Measurements from ENCODE around the gene PAF1.

DNA sequence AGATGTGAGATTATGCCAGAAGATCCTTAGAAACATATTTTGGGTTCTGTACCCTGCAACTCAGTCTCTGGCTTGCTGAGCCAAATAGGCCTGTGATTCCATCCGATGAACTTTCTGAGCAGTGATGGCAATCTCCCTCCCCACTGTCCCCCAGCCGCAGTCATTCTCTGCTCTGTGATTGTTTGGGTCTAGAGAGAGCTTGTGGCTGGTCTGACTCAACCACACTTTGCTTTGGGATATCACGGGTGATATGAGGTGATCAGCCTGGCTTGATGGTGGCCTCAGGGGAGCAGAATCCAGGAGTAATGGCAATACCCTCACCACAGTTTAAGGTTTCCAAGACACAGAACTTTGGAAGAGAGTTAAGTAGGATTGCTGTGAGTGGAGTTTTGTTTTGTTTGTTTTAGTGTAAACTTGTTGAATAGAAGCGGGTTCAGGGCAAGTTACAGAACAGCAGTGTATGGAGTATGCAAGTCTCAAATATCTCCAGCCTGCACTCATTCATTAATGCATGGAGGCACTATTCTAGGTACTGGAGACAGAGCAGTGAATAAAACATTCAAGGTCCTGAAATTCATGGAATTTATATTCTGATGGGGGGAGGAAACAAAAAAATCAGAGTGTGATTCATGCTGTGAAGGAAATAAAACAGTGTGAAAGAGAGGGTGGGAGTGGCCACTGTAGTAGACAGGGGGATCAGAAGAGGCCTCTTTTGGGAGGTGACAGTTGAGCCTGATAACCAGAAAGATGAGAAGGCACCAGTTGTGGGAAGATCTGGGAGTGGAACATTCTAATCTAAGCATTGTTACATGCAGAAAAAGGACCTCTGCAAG lies 43.4 kb downstream of the PAF1 start:
- TF ChIP-seq CTCF (conservative IDR thresholded peaks at IDR 0.05; ENCODE audit: low read length) = no peak
- no peak for TF ChIP-seq EZH2phosphoT487 (IDR thresholded peaks at IDR 0.05; ENCODE audit: borderline replicate concordance, low read depth, low read length)

Measured in OCI-LY7 (cell line).